A549 (cell line): ENCODE data around the gene CHST15. TPM values are rescaled to one million over a fixed set of nuclear protein-coding genes. Genes with fewer than 3 reads are reported as not detected.

Experiments used
- ATAC-seq, 2 experiments: fragments of 200-7000 bp in 1 of 2; fragments of >200 bp in 1 of 2; cut with Nextera tagmentation in 1 of 2; cut with Tn5 transposase in 1 of 2; 3 replicates each; pipeline versions ENCODE4 v1.8.0 to v1.9.1; 2018 to 2020; ENCODE audit warnings: mild to moderate bottlenecking in 1 of 2, moderate library complexity in 1 of 2
- CTCF ChIA-PET: fragments of 300-600 bp; sonication (Branson Sonifier 250); formaldehyde crosslinking; extraction: SDS; loops from one replicate; lab custom pipeline; 2021; ENCODE audit warnings: antibody characterized with exemption, inconsistent platforms; lab: Yijun Ruan, JAX
- POLR2A ChIA-PET: fragments of 350-600 bp; formaldehyde crosslinking; extraction: SDS; loops from one replicate; lab custom pipeline; 2021; ENCODE audit warnings: antibody characterized with exemption, inconsistent platforms; lab: Yijun Ruan, JAX
- DNase-seq, 2 experiments: peaks; one replicate each; pipeline versions ENCODE4 v3.0.0 to v3.0.0-alpha.2; 2011 to 2016; ENCODE audit warnings: low read depth in 1 of 2, low spot score in 1 of 2
- FAIRE-seq: peaks from 2 replicates; lab custom pipeline; 2011; peaks lifted over from hg19 to GRCh38; lab: Jason Lieb, UNC
- H3K27ac ChIP-seq, 2 experiments: fragments of >200 bp; sonication (Bioruptor Twin); formaldehyde crosslinking; 3 replicates each; pipeline ENCODE4 v1.5.1; 2016 to 2017
- H3K4me1 ChIP-seq: fragments of >200 bp; sonication (Bioruptor Twin); formaldehyde crosslinking; 3 replicates; pipeline ENCODE4 v1.6.1; 2016
- H3K4me2 ChIP-seq: fragments of >200 bp; sonication (Bioruptor Twin); formaldehyde crosslinking; 3 replicates; pipeline ENCODE4 v1.6.1; 2016
- H3K4me3 ChIP-seq: fragments of >200 bp; sonication (Bioruptor Twin); formaldehyde crosslinking; 3 replicates; pipeline ENCODE4 v1.5.1; 2016
- H3K9me3 ChIP-seq: fragments of >200 bp; sonication (Bioruptor Twin); formaldehyde crosslinking; 3 replicates; pipeline ENCODE4 v1.6.1; 2016
- CBX8 ChIP-seq: fragments of 200-600 bp; sonication (generic); IDR thresholded peaks from 2 replicates; pipeline ENCODE4 v1.6.1; 2016
- CHD4 ChIP-seq: fragments of 200-600 bp; sonication (generic); IDR thresholded peaks from 2 replicates; pipeline ENCODE4 v1.6.1; 2016; ENCODE audit warnings: antibody characterized with exemption, mild to moderate bottlenecking, borderline replicate concordance
- EHMT2 ChIP-seq: fragments of 200-600 bp; sonication (generic); IDR thresholded peaks from 2 replicates; pipeline ENCODE4 v1.6.1; 2016; ENCODE audit warnings: antibody characterized with exemption, low read depth, mild to moderate bottlenecking, moderate library complexity
- EP300 ChIP-seq, 2 experiments: fragments of >200 bp; sonication (Bioruptor Twin); formaldehyde crosslinking; IDR thresholded peaks; 2 replicates in 1 of 2; 3 replicates in 1 of 2; pipeline ENCODE4 v1.6.1; 2016 to 2017
- GATA3 ChIP-seq: IDR thresholded peaks from 2 replicates; pipeline ENCODE4 v1.6.1; 2012; ENCODE audit warnings: borderline replicate concordance
- HEYL ChIP-seq: fragments of 250-450 bp; sonication (Bioruptor Pico); IDR thresholded peaks from 2 replicates; pipeline ENCODE4 v1.8.0; 2021; ENCODE audit warnings: mild to moderate bottlenecking, moderate library complexity
- HOXA7 ChIP-seq: fragments of 250-450 bp; sonication (Bioruptor Pico); IDR thresholded peaks from 2 replicates; pipeline ENCODE4 v1.5.0; 2020; ENCODE audit warnings: mild to moderate bottlenecking, moderate library complexity
- JUN ChIP-seq, 2 experiments: fragments of >200 bp; sonication (Bioruptor Twin); formaldehyde crosslinking; IDR thresholded peaks; 2 replicates in 1 of 2; 3 replicates in 1 of 2; pipeline ENCODE4 v1.6.1; 2016 to 2017
- JUNB ChIP-seq: fragments of >200 bp; sonication (Bioruptor Twin); formaldehyde crosslinking; IDR thresholded peaks from 2 replicates; pipeline ENCODE4 v1.6.1; 2016
- MAFK ChIP-seq: fragments of 450-650 bp; IDR thresholded peaks from 2 replicates; pipeline ENCODE4 v1.6.1; 2014; ENCODE audit not compliant: partially characterized antibody
- NFE2L2 ChIP-seq: fragments of 150-350 bp; conservative IDR thresholded peaks from 2 replicates; pipeline ENCODE4 v1.6.1; 2014; ENCODE audit warnings: low read length
- PBX3 ChIP-seq: IDR thresholded peaks from 2 replicates; pipeline ENCODE4 v1.6.1; 2012
- POLR2A ChIP-seq: IDR thresholded peaks from 2 replicates; pipeline ENCODE4 v1.6.1; 2012; ENCODE audit warnings: mild to moderate bottlenecking, low read length
- POLR2AphosphoS2 ChIP-seq: conservative IDR thresholded peaks from 2 replicates; pipeline ENCODE4 v1.6.1; 2012; ENCODE audit warnings: low read length, improper control_type of control experiment, inconsistent platforms
- RAD21 ChIP-seq, 2 experiments: fragments of >200 bp in 1 of 2; sonication (Bioruptor Twin) in 1 of 2; formaldehyde crosslinking in 1 of 2; IDR thresholded peaks in 1 of 2; conservative IDR thresholded peaks in 1 of 2; 2 replicates in 1 of 2; 3 replicates in 1 of 2; pipeline ENCODE4 v1.6.1; 2012 to 2018; ENCODE audit warnings: inconsistent platforms in 1 of 2
- RCOR1 ChIP-seq: fragments of 150-350 bp; IDR thresholded peaks from 2 replicates; pipeline ENCODE4 v1.6.1; 2014; ENCODE audit warnings: antibody characterized with exemption, low read length, low read depth
- RFX5 ChIP-seq: fragments of 450-650 bp; IDR thresholded peaks from 2 replicates; pipeline ENCODE4 v1.7.1; 2014; ENCODE audit warnings: antibody characterized with exemption, mild to moderate bottlenecking, moderate library complexity
- TP53 ChIP-seq: fragments of 250-450 bp; sonication (Bioruptor Pico); IDR thresholded peaks from 2 replicates; pipeline ENCODE4 v1.5.0; 2021; ENCODE audit warnings: mild to moderate bottlenecking, moderate library complexity
- ZC3H11A ChIP-seq: fragments of 450-650 bp; IDR thresholded peaks from 2 replicates; pipeline ENCODE4 v1.6.1; 2014; ENCODE audit warnings: antibody characterized with exemption, mild to moderate bottlenecking
- WGBS: methylation state at CpG from one replicate; pipeline ENCODE4 v1.1.6; 2017; ENCODE audit errors: missing lambda C conversion rate; 5-methylcytosine and 5-hydroxymethylcytosine counted together
- polyA plus RNA-seq, 4 experiments: library from polyadenylated mRNA; depleted of rRNA in 3 of 4; stranded (reverse); fragments of >200 nt; fragmentation: RNase III in 1 of 4; extraction: RNeasy Plus Mini Kit Qiagen cat#74134 plus additional on column Dnase treatment in 1 of 4; gene quantifications; 2 replicates in 3 of 4; 3 replicates in 1 of 4; pipeline ENCODE4 v1.2.3, GENCODE V29; 2011 to 2017
- TF ChIP-seq, protein P1 (sequence below): IDR thresholded peaks from 2 replicates; pipeline ENCODE4 v1.6.1; 2012
- TF ChIP-seq, protein P2 (sequence below): fragments of >200 bp; sonication (Bioruptor Twin); formaldehyde crosslinking; IDR thresholded peaks from 3 replicates; pipeline ENCODE4 v1.5.1; 2016
- TF ChIP-seq, protein P3 (sequence below): fragments of 250-450 bp; sonication (Bioruptor Pico); IDR thresholded peaks from 2 replicates; pipeline ENCODE4 v1.5.0; 2021; ENCODE audit warnings: mild to moderate bottlenecking, moderate library complexity, borderline replicate concordance

Gene CHST15
- polyA plus RNA-seq, 2 of the 4 experiments (the other 2 are of a cell fraction), result 5.1 to 10.3 TPM

- WGBS, result 80% methylated on average over 4 of the region's 4 CpGs
- POLR2A ChIA-PET, result no interaction called here
- no peak for DNase-seq
- FAIRE-seq, result no peak
- no peak for TF ChIP-seq POLR2A
- TF ChIP-seq RFX5, result no peak
- no peak for TF ChIP-seq TP53 (CRISPR knock-in tag)
- TF ChIP-seq HOXA7 (CRISPR knock-in tag), result no peak
- TF ChIP-seq RCOR1, result no peak
- no peak for TF ChIP-seq JUNB
- Histone ChIP-seq H3K9me3 (no peaks in the 10 kb centered on the region), H3K27ac (no peak overlapping the region), H3K4me2 (no peak overlapping the region), H3K4me3 (no peak overlapping the region), H3K4me1 (no peaks in the 10 kb centered on the region)
- no peak for ATAC-seq
- CTCF ChIA-PET, result interaction anchor here (1.4 kb wide), 1 partner anchor 120 kb away, joined by 4 read pairs; no protein-coding TSS in a partner anchor
Observed at GRCh38 chr10:124114696-124115095, 21.3 kb upstream of the CHST15 start.

DNA sequence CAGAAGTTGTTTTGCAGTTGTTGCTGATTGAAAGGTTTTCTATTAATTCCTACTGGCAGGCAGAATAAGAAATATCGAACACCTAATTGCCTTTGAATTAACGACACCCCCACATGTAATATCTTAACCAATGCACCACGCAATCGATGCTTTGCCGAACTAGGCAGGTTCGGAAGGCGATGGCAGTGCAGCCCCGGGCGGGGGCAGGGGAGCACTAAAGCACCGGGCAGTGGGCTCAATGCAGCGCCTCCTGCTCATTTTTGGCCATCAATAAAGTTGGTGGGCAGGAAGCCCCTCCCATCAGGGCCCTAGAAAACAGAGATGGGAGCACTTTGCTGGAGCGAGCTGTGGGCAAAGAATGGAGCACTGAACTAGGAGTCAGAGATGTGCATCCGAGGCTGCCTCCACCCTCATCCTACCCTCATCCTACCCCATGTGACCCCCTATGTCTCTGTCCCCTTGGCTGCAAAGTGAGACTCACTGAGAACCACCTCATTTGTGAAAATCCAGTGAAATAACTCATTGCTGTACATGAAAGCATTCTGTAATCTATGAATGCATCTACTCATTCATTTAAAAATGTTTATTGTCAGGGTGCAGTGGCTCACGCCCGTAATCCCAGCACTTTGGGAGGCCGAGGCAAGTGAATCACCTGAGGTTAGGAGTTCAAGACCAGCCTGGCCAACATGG is 19.6 kb upstream of the CHST15 start:
- ATAC-seq, result no peak
- ChIA-PET CTCF (interaction anchor here (1.4 kb wide), 1 partner anchor 118 kb away, joined by 4 read pairs; no protein-coding TSS in a partner anchor), POLR2A (no interaction called here)
- TF ChIP-seq ZC3H11A (no peak), EHMT2 (no peak), POLR2AphosphoS2 (no peak)
- no peak for FAIRE-seq
- H3K4me1 ChIP-seq, result no peaks in the 10 kb centered on the region
- DNase-seq, result no peak
- H3K27ac ChIP-seq, result no peak overlapping the region
- no peaks in the 10 kb centered on the region for H3K9me3 ChIP-seq
- H3K4me2 ChIP-seq, result no peak overlapping the region
- H3K4me3 ChIP-seq, result no peak overlapping the region
- 65% methylated on average over 16 of the region's 16 CpGs for WGBS

- CTCF ChIA-PET, result interaction anchor here (1.3 to 1.4 kb wide), 2 partner anchors 11 to 278 kb away, joined by 3 read pairs; no protein-coding TSS in a partner anchor
Observed at GRCh38 chr10:124110882-124111281, 17.5 kb upstream of the CHST15 start.

GRCh38 chr10:124109261-124109660 is 15.9 kb upstream of the CHST15 start:
- ATAC-seq (no peak), FAIRE-seq (no peak), DNase-seq (no peak)
- Histone ChIP-seq H3K4me3 (no peak overlapping the region), H3K4me2 (no peak overlapping the region), H3K4me1 (peaks cover 27% of the 10 kb centered on the region), H3K27ac (no peak overlapping the region), H3K9me3 (no peaks in the 10 kb centered on the region)
- TF ChIP-seq GATA3, result no peak
- no peak for TF ChIP-seq HEYL (CRISPR knock-in tag)
- TF ChIP-seq, protein P1, sequence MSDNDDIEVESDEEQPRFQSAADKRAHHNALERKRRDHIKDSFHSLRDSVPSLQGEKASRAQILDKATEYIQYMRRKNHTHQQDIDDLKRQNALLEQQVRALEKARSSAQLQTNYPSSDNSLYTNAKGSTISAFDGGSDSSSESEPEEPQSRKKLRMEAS, result no peak
- TF ChIP-seq JUN (IDR thresholded peaks at IDR 0.05), result no peak
- TF ChIP-seq EHMT2, result no peak
- no peak for TF ChIP-seq CHD4
- TF ChIP-seq, protein P2, sequence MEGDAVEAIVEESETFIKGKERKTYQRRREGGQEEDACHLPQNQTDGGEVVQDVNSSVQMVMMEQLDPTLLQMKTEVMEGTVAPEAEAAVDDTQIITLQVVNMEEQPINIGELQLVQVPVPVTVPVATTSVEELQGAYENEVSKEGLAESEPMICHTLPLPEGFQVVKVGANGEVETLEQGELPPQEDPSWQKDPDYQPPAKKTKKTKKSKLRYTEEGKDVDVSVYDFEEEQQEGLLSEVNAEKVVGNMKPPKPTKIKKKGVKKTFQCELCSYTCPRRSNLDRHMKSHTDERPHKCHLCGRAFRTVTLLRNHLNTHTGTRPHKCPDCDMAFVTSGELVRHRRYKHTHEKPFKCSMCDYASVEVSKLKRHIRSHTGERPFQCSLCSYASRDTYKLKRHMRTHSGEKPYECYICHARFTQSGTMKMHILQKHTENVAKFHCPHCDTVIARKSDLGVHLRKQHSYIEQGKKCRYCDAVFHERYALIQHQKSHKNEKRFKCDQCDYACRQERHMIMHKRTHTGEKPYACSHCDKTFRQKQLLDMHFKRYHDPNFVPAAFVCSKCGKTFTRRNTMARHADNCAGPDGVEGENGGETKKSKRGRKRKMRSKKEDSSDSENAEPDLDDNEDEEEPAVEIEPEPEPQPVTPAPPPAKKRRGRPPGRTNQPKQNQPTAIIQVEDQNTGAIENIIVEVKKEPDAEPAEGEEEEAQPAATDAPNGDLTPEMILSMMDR, result no peak
- TF ChIP-seq MAFK, result no peak
- TF ChIP-seq NFE2L2, result no peak
- TF ChIP-seq RAD21 (conservative IDR thresholded peaks at IDR 0.05 in 1 of 2, IDR thresholded peaks at IDR 0.05 in 1 of 2), result no peak
- TF ChIP-seq, protein P3, sequence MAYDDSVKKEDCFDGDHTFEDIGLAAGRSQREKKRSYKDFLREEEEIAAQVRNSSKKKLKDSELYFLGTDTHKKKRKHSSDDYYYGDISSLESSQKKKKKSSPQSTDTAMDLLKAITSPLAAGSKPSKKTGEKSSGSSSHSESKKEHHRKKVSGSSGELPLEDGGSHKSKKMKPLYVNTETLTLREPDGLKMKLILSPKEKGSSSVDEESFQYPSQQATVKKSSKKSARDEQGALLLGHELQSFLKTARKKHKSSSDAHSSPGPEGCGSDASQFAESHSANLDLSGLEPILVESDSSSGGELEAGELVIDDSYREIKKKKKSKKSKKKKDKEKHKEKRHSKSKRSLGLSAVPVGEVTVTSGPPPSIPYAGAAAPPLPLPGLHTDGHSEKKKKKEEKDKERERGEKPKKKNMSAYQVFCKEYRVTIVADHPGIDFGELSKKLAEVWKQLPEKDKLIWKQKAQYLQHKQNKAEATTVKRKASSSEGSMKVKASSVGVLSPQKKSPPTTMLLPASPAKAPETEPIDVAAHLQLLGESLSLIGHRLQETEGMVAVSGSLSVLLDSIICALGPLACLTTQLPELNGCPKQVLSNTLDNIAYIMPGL (CRISPR knock-in tag), result no peak
- TF ChIP-seq ZC3H11A, result no peak
- no peak for TF ChIP-seq CBX8
- 36% methylated on average over 4 of the region's 4 CpGs for WGBS
- CTCF ChIA-PET, result interaction anchor here (1.0 to 4.7 kb wide), 2 partner anchors 17 to 115 kb away, joined by 4 to 15 read pairs; no protein-coding TSS in a partner anchor
- POLR2A ChIA-PET, result no interaction called here

More at GRCh38 chr10:124110882-124111281, 17.5 kb upstream of the CHST15 start:
- H3K9me3 ChIP-seq, result no peaks in the 10 kb centered on the region
- H3K4me2 ChIP-seq, result no peak overlapping the region
- no peak overlapping the region for H3K4me3 ChIP-seq
- 66% methylated on average over 5 of the region's 5 CpGs for WGBS
- peaks cover 15% of the 10 kb centered on the region for H3K4me1 ChIP-seq
- TF ChIP-seq EP300 (IDR thresholded peaks at IDR 0.05), result no peak
- TF ChIP-seq PBX3, result no peak
- TF ChIP-seq, all 56 proteins: peak for 0
- POLR2A ChIA-PET, result no interaction called here
- FAIRE-seq (no peak), DNase-seq (no peak), ATAC-seq (no peak)
- no peak overlapping the region for H3K27ac ChIP-seq
